Stimulated activated naive CD8-positive, alpha-beta T cell treated with anti-CD3 and anti-CD28 coated beads, Interleukin-15, Interleukin-2, amounts not matched to agents 100 U/mL and 50 U/mL, for 24 hours (primary cell): ENCODE results near the gene FAM193B.
A peak's percentile ranks its signal among the peaks of the same experiment; 100 is the strongest.
"Not testable (repeated sequence)": the region's sequence is repeated elsewhere in the genome, so short reads cannot be mapped to it uniquely, and the experiment has no call there.

ENCODE experiments used
- ATAC-seq: fragments of 150-1000 bp; cut with Tn5 transposase; one replicate; pipeline ENCODE4 v1.10.0; 2021
- DNase-seq: peaks from one replicate; pipeline ENCODE4 v3.0.0; 2021

FAM193B gene

DNA sequence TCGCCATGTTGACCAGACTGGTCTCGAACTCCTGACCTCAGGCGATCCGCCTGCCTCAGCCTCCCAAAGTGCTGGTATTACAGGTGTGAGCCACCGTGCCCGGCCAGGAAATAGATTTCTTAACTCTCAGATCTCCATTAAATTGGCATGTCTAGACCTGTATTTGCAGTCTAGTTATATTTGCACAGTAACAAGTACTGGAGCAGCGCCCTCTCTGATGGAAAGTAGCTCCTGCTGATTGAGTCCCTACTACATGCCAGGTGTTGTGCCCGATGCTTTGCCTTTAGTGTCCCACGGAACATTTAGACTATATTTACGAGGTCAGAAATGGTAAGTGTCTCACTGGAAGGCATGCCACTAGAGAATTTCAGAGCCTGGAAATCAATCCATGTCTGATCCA, 21.8 kb upstream of the FAM193B start:
- no peak for ATAC-seq
- DNase-seq, result no peak

DNA sequence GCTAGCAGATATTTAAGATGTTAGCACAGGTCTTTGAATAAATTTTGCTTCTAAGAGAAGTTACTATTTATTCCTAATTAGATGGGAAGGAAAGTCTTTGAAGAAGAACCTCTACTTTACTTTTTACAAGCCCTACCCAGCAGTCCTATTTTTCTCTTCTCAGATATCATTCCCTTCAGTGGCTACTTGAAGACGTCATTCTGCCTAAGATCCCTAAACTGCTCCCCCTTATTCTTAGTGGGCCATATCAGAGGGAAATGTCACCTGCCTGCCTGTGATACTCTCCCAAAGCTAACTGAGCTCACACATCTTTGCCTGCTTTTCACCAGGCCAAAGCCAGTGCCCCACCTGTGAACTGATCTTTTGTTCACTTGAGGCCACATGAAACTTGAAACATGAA, 21.1 kb upstream of the FAM193B start:
- DNase-seq (no peak), ATAC-seq (no peak)

GRCh38 chr5:177569894-177570293, 15.5 kb upstream of the FAM193B start:
- no peak for DNase-seq
- ATAC-seq, result no peak

DNA sequence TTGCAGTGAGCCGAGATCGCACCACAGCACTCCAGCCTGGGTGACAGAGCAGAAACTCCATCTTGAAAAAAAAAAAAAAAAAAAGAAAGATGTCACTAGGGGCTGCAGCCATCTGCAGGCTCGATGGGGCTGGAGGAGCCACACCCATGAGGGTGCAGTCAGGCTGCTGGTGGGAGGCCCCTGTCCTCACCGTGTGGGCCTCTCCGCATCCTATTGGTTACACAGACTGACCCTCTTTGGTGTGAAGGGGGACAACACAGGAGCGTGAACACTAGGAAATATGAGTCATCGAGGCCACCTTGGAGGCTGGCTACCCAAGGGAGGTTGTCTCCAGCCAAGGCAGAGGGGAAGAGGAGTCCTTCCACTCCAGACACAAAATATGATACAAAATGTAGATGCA, 14.0 kb upstream of the FAM193B start:
- ATAC-seq (peak; percentile 32), DNase-seq (no peak)

DNA sequence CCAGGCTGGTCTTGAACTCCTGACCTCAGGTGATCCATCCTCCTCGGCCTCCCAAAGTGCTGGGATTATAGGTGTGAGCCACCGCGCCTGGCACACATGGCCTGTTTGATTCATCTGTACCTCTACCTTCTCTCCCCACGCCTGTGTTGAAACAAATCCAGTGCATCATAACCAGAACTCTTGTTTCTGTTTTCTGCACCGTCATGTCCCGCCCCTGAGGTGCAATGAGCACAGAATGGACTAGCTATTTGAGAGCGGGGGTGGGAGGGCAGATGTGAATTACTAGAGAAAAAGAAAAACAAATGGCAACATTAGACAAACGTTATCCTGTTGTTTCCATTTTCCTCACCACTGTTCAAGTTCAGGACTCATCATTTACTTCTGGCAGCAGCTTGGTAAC, 10.7 kb upstream of the FAM193B start:
- DNase-seq (no peak), ATAC-seq (no peak)

DNA sequence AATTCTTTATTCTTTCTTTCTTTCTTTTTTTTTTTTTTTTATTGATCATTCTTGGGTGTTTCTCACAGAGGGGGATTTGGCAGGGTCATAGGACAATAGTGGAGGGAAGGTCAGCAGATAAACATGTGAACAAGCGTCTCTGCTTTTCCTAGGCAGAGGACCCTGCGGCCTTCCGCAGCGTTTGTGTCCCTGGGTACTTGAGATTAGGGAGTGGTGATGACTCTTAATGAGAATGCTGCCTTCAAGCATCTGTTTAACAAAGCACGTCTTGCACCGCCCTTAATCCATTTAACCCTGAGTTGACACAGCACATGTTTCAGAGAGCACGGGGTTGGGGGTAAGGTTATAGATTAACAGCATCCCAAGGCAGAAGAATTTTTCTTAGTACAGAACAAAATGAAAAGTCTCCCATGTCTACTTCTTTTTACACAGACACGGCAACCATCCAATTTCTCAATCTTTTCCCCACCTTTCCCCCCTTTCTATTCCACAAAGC, 5.1 kb upstream of the FAM193B start:
- ATAC-seq, DNase-seq: not testable (repeated sequence)

DNA sequence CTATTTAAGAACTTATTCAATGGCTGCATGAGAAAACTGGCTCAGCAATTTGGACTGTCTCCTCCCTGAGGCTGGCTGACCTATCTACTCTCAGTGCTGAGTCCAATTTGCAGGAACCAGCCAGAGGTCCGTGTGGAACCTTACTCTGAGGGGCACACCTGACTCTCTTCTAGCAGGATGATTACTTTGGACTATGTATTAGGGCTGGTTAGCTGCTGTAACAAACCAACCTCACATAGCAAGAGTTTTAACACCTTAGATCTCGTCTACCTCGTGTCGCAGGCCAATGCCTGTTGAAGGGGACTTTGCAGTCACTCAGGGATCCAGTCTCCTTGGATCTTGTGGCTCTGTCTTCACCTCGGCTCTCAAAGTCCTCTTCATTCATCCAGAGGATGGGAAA, 3.4 kb upstream of the FAM193B start:
- no peak for ATAC-seq
- DNase-seq, result no peak

DNA sequence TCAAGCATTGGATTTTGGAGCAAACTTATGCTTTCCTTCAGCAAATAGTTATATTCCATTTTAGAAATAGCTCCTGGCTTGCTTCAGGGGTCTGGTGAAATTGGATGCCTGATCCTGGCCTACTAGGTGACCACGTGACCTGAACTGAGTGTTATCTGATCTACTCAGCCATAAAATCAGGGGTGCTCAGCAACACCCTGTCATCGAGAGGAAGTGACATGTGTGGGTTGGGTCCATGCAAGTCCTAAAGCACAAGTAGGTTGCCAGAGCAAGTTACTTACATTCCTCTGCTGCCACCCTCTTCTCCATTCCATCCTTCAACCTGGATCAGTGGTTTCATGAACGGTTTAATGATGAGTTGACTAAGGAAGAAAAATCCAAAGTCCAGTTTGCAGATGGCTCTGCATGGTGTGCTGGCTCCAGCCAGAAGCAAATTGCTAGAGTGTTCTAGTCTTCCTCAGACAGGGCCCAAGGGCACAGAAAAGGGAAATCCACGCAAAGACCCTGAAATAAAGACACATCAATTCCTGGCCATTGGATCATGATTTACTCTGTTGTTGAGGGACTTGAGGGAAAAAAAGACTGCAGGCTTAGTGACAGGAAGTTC, 2.8 kb upstream of the FAM193B start:
- ATAC-seq (no peak), DNase-seq (no peak)

GRCh38 chr5:177555665-177556064, 1.3 kb upstream of the FAM193B start:
- no peak for ATAC-seq

GRCh38 chr5:177555228-177555627, 865 bp upstream of the FAM193B start:
- DNase-seq, result no peak
- no peak for ATAC-seq

More at GRCh38 chr5:177555665-177556064, 1.3 kb upstream of the FAM193B start:
- DNase-seq, result no peak

- peak; percentile 60 for DNase-seq
- ATAC-seq, result peak; percentile 35
Observed at GRCh38 chr5:177553671-177554429, 513 bp downstream of the FAM193B start.

- DNase-seq (no peak), ATAC-seq (no peak)
Observed at GRCh38 chr5:177552839-177553455, 1.4 kb downstream of the FAM193B start.

DNA sequence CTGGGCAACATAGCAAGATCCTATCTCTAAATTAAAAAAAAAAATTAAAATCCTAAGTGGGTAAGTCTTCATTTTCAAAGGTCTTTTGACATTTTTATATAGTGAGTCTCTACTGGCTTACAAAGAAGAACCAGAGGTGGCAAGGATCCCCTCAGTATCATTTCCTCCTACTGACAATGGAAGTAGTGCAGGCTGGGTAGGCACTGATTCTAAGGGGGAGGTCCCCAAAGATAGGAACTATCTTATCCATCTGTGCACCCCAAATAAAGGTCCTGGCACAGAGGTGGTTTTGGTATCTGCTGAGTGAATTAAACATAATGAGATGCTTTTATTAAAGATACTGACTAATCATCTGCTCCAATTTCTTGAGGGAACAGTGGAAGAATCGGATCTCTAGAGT, 4.2 kb downstream of the FAM193B start:
- ATAC-seq (no peak), DNase-seq (no peak)

- no peak for ATAC-seq
- no peak for DNase-seq
Observed at GRCh38 chr5:177548495-177548894, 5.9 kb downstream of the FAM193B start.

- ATAC-seq (no peak), DNase-seq (no peak)
Observed at GRCh38 chr5:177547736-177548135, 6.6 kb downstream of the FAM193B start.

DNA sequence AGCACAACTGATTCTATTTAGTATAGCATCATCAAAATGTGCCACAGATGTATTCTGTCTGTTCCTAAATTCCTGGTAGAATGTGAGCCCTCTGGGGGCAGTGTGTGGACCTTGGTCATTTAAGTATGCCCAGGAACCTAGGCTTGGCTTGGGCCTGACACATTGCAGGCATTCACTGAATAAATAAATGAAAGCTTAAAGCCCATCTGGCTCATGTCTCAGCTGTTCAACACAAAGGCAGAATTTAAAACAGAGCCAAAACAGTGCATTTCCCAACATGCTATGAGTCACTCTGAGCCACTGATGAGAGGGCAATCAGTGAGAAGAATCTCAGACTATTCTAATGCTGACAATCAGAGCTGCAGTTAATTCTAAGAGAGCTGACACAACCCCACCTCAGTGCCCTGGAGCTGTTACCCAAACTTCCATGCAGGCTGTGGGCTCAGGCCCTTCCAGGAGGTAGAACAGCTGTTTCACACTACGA, 8.1 kb downstream of the FAM193B start:
- no peak for DNase-seq
- ATAC-seq, result peak; percentile 63

DNA sequence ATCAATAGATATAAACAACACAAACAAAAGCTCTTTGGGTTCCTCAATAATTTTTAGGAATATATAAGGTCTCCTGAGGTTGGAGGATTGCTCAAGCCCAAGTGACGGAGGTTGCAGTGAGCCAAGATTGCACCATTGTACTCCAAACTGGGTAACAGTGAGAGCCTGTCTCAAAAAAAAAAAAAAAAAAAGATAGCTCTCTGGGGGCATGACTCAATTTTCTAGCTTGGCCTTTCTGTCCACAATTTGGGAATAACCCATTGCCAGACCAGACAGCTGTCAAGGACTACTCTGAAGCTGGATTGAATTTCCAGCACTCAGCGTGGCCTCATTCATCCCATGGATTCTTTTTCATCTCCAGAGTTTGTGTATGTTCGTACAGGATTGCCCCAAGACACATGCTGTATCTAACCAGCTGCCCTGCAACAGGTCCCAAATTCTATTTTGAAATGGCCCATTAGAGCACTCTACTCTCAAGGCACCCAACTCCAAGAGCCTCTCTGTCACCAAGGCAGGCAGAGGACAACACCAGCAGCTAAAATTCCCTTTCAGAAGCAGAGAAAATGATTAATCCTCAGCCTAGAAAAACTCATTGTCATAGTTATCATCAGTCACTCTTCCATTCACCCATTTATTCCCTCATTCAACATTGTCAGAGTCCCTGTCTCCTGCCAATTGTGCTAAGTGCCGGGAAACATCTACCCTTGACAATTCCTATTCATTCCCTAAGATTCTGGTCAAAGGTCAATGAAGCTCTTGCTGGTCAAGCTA, 8.7 kb downstream of the FAM193B start:
- DNase-seq (no peak), ATAC-seq (no peak)

GRCh38 chr5:177542816-177543465, 11.4 kb downstream of the FAM193B start:
- ATAC-seq (no peak), DNase-seq (no peak)

DNA sequence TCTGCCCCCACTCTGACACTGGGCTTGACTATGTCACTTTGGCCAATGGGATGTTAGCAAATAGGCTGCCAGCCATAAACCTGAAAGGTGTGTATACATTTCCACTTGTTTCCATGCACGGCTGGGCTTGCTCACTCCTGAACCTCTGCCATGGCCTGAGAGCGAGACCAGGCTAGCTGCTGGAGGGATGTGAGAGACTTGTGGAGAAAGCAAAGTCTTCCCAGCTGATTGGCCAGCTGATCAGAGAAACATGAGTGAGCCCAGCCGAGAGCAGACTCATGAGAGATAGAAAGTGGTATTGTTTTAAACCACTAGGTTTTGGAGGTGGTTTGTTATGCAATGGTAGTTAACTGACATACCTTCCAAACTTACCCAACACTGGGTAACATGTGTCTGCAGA, 13.9 kb downstream of the FAM193B start:
- ATAC-seq, result no peak
- DNase-seq, result no peak

DNA sequence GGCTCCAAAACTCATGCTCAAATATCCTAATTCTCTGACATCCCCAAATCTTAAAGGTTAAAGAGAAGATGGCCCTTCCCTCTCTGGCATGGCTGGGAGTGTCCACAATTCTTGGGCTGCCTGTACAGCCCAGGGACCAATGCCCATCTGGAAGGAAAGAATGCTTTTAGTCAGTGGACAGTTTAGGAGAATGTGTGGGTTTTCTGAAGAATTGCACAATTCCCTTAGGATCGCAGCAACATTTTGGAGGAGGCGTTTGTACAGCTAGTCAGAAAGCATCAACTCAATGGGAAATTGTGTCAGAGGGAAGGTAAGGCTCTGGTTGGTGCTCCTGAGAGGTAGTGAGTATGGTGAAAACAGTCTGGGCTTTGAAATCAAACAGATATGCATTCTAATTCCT, 15.0 kb downstream of the FAM193B start:
- no peak for ATAC-seq
- DNase-seq, result no peak

GRCh38 chr5:177538876-177539275, 15.5 kb downstream of the FAM193B start:
- ATAC-seq (no peak), DNase-seq (no peak)
